ENCODE results near the gene DNAJC3. TPM values are rescaled to one million over a fixed set of nuclear protein-coding genes. Genes with fewer than 3 reads are reported as not detected.
A peak's percentile ranks its signal among the peaks of the same experiment; 100 is the strongest.

DNAJC3 gene
- total and polyA plus RNA-seq, 9 of the 15 experiments (the other 6 are each of a cell fraction or from before 2014, with no cell fraction given) = 7.8 to 21.8 (median 10.4) TPM

GRCh38 chr13:95756072-95756471, 79.1 kb downstream of the DNAJC3 start (continued):
- TF ChIP-seq ZBTB34 (CRISPR knock-in tag; IDR thresholded peaks at IDR 0.05) (no peak), MTA3 (IDR thresholded peaks at IDR 0.05; ENCODE audit: borderline replicate concordance) (no peak), NFRKB (IDR thresholded peaks at IDR 0.05; ENCODE audit: low read depth) (peak; percentile 69; the same call in 1 of the 2 replicates), ZNF184 (CRISPR knock-in tag; IDR thresholded peaks at IDR 0.05) (no peak), VEZF1 (CRISPR knock-in tag; IDR thresholded peaks at IDR 0.05) (no peak), MGA (IDR thresholded peaks at IDR 0.05) (no peak; the same call in 1 of the 2 replicates), RREB1 (CRISPR knock-in tag; IDR thresholded peaks at IDR 0.05) (no peak)

Data from K562 (cell line).